NCI-H1436 (cell line): Measurements from ENCODE around the gene BACE1-AS.
A peak's percentile ranks its signal among the peaks of the same experiment; 100 is the strongest.

Experiments
- DNase-seq: peaks from one replicate; lab custom pipeline; 2025; lab: John Stamatoyannopoulos, UW

The BACE1-AS gene

DNA sequence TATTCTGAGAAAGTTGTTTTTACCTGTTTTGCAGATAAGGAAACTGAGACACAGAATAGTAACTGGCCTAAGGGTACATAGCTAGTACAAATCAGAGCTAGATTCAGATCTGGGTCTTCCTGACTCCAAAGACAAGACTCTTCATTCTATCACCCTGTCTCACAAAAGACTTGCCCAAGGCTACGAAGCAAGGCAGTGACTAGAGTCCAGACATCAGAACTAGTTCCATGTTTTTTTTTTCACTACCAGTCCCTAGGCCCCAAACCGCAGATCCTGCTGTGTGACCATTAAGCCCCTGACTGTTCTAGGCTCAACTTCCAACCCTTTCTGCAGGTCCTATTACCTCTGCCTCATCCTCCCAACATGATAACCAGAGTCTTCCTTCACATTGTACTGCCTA lies 1.5 kb downstream of the BACE1-AS start:
- DNase-seq = no peak

GRCh38 chr11:117295438-117296137 lies 4.4 kb downstream of the BACE1-AS start:
- no peak for DNase-seq

- no peak for DNase-seq
Measured at GRCh38 chr11:117296881-117297280, 5.7 kb downstream of the BACE1-AS start.

DNA sequence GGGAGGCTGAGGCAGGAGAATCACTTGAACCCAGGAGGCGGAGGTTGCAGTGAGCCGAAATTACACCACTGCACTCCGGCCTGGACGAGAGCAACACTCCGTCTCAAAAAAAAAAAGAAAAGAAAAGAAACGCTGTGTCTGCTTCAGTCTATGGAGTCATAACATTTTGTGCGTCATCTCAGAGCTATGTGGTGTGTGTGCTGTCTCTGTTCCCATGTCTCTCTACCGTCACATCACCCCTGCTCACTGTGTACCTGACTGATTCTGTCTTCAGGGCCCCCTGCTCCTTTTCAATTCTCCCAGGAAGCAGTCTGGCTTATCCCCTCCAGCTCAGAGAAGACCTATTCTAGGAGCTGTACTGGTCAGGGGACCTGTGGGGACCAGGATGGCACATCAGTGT lies 7.0 kb downstream of the BACE1-AS start:
- DNase-seq = no peak

- DNase-seq = no peak
Measured at GRCh38 chr11:117299351-117300282, 8.5 kb downstream of the BACE1-AS start.

- DNase-seq = no peak
Measured at GRCh38 chr11:117300283-117300663, 9.1 kb downstream of the BACE1-AS start.

GRCh38 chr11:117300773-117301172 lies 9.6 kb downstream of the BACE1-AS start:
- DNase-seq = no peak

DNA sequence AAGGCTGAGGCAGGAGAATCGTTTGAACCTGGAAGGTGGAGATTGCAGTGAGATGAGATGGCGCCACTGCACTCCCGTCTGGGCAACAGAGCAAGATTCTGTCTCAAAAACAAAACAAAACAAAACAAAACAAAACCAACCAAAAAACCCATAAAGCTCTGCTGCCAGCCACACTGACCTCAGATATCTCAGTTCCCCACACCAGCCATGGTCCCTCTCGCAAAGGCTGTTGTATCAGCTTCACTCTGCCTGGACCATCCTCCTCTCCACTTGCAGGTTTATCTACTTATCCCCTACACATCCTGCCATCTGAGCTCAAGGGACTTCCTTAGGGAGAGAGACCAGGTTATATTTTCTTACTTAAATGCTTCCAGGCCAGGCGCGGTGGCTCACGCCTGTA lies 11.1 kb downstream of the BACE1-AS start:
- DNase-seq = no peak

DNA sequence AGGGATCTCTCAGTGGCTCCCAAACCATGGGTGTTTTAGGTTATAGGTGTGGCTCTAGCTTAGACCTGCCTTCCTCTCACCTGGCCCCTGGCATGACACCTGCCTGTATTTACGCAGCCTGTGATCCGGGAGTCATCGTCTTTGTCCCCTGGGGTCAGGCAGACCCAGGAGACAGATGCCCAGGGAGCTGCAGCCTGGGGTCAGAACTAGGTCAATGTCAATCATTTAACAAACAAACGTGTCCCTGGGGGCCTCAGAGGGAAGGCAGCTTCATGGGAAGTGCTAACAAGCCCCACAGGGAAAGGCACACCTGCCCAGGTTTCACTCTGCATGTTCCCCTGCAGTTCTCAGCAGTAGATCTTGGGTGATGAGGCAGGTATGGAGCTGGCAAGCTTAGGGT lies 12.0 kb downstream of the BACE1-AS start:
- DNase-seq = peak; percentile 67

DNA sequence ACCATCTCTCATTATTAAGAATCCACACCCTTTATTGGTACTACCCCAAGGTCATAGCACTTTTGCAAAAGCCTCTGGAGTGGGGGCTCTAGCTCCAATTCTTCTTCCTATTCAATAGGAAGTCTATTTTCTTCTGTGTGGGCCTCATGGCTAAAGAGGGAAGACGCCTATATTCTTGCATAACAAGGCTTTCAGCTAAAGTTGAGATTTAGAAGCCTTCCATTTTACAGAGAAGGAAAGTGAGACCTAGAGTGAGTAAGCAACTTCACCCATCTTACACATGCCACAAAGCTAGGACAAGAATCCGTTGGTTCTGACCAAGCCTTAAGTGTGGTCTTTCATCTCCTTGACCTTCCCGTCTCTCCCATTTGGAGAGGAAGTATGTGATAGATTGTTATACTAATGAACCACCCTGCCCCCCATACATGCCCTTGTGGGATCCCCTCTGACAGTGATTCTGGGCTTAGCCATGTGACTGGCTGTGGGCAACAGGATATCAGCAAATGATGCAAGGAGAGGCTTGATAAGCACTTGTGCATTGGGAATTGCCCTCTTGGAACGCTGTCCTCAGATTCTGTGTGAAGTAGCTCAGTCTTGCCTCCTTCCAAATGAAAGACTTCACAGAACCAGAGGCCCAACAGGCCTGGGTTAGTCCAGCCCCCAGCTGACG lies 12.6 kb downstream of the BACE1-AS start:
- DNase-seq = no peak

DNA sequence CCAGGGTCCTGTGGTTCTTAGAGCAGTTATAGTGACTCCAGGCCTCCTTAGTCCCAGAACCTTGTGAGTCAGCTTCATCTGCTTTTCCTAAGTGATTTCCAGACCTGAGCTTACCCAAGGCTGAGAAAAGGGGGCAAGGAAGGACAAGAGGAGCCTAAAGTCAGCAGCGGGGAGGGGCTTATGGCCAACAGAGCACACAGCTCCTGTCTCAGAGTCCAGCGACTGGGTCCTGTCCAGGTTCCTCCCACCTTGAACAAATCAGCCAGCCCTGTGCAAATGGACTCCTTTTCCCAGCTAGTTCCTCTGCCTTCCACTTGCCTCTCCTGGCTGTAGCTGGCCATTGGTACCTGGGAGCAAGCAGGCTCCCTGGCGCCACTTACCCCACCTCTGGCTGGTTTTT lies 14.0 kb downstream of the BACE1-AS start:
- no peak for DNase-seq

DNA sequence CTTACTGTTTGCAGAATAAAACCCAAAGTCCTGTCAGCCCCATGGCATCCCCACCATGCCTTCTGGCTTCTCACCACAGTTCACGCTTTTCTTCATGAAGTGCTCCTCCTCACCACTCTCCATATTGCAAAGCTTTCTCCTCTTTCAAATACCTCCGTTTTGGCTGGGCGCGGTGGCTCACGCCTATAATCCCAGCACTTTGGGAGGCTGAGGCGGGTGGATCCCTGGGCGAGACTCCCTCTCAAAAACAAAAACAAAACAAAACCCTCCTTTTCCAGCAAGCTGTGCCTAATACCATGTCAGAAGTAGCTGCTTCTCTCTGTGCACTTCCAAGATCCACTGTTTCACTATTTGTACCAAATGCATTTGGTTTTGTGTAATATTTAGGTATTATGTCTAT lies 18.2 kb downstream of the BACE1-AS start:
- no peak for DNase-seq

- no peak for DNase-seq
Measured at GRCh38 chr11:117313091-117313490, 21.9 kb downstream of the BACE1-AS start.

DNA sequence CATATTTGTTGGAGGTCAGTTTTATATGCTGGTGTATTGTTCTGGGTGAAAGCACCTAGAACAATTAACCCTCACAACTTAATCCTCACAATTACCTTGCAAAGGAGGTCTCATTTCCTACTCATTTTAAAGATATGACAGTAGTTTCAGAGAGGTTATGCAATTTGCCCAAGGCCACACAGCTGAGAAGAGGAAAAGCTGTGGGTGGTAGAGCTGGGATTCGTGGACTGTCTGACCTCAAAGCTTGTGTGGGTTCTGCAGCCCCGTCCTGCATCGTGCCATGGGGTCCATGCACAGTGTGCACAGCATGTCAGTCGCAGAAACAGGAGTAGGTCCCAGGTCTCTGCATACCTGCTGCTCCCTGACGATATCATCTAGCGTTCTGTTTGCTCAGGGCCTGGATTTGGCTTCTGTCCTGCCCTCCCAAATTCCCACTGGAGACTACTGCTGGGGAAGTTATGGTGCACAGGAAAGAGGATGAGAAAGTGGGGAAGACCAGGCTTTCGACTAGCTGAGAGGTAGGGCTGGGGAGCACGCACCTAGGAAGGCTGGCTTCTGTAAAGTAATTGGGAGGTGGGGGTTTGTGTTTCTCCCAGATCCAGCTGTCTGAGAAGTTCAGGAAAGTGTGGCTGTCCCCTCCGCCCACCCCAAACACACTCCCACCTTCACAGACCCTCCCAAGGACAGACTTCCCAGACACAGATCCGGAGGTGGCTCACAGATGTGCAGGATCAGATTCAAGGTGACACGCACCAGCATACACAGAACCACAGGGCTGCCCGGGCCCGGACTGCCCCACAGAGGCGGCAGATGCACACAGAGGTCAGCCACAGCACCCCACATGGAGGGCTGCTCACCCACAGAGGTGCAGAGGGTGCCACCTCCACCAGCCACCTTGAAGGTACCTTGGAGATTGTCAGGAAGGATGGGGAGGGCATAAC lies 23.0 kb downstream of the BACE1-AS start:
- no peak for DNase-seq

DNA sequence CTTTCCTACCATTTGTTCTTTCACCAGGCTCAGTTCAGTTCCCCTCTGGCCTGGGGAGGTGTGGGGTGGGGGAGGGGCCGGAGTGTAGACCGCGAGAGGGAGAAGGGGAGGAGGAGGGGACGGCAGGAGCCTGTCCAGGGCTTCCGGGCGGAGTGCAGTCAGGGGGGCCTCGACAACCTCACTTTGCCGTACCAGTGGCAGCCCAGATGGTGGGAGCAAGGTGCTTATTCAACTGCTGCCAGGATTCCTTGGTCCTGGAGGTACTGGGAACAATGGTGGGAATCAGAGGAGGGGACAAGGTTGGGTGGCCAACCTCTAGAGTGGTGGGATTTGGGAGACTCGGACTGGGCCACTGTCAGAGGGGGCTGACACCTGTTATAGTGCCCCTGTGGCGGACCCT lies 23.7 kb downstream of the BACE1-AS start:
- no peak for DNase-seq

- no peak for DNase-seq
Measured at GRCh38 chr11:117315285-117316196, 24.4 kb downstream of the BACE1-AS start.

- DNase-seq = peak; percentile 55
Measured at GRCh38 chr11:117316197-117316961, 25.2 kb downstream of the BACE1-AS start, which contains the start of gene BACE1. TSS of gene BACE1 (minus strand) at chr11:117316256. CDS start at chr11:117315795, 461 bp downstream.

GRCh38 chr11:117318738-117319137 lies 27.6 kb downstream of the BACE1-AS start:
- DNase-seq = no peak

GRCh38 chr11:117319214-117319840 lies 28.2 kb downstream of the BACE1-AS start:
- DNase-seq = no peak
